HG03460 (cell line): Measurements from ENCODE around the gene CHST11.
A peak's percentile ranks its signal among the peaks of the same experiment; 100 is the strongest.

ENCODE experiments used
- ATAC-seq: cut with Tn5 transposase; IDR thresholded peaks from one replicate; pipeline ENCODE4 v1.9.1; 2021; ENCODE audit not compliant: unreplicated experiment

The CHST11 gene

GRCh38 chr12:104709692-104710435 is 253.1 kb downstream of the CHST11 start:
- no peak for ATAC-seq

GRCh38 chr12:104710940-104711689 is 254.4 kb downstream of the CHST11 start:
- ATAC-seq: no peak

GRCh38 chr12:104712477-104712876 is 255.7 kb downstream of the CHST11 start:
- ATAC-seq: no peak

GRCh38 chr12:104712968-104713367 is 256.2 kb downstream of the CHST11 start:
- no peak for ATAC-seq

GRCh38 chr12:104713444-104713843 is 256.7 kb downstream of the CHST11 start:
- ATAC-seq: no peak

GRCh38 chr12:104714369-104714768 is 257.6 kb downstream of the CHST11 start:
- ATAC-seq: no peak

- no peak for ATAC-seq
Observed at GRCh38 chr12:104716172-104716571, 259.4 kb downstream of the CHST11 start.

GRCh38 chr12:104718304-104718929 is 261.7 kb downstream of the CHST11 start:
- no peak for ATAC-seq

GRCh38 chr12:104719700-104720338 is 263.1 kb downstream of the CHST11 start:
- no peak for ATAC-seq

GRCh38 chr12:104720339-104721038 is 263.7 kb downstream of the CHST11 start:
- peak; percentile 46 for ATAC-seq

GRCh38 chr12:104721039-104721405 is 264.3 kb downstream of the CHST11 start:
- ATAC-seq: no peak

GRCh38 chr12:104721936-104722335 is 265.2 kb downstream of the CHST11 start:
- no peak for ATAC-seq

- ATAC-seq: peak; percentile 43
Observed at GRCh38 chr12:104722601-104723534, 266.1 kb downstream of the CHST11 start.

GRCh38 chr12:104723895-104724294 is 267.1 kb downstream of the CHST11 start:
- no peak for ATAC-seq

- no peak for ATAC-seq
Observed at GRCh38 chr12:104724992-104725585, 268.3 kb downstream of the CHST11 start.

- ATAC-seq: no peak
Observed at GRCh38 chr12:104725610-104726009, 268.9 kb downstream of the CHST11 start.

- no peak for ATAC-seq
Observed at GRCh38 chr12:104727726-104728465, 271.1 kb downstream of the CHST11 start.

- no peak for ATAC-seq
Observed at GRCh38 chr12:104729091-104729490, 272.3 kb downstream of the CHST11 start.
